AG08396 (cell line): ENCODE results near the gene HRH4.

ENCODE experiments used
- DNase-seq: peaks from one replicate; pipeline ENCODE4 v3.0.0; 2012; ENCODE audit warnings: low spot score, mixed read lengths

HRH4 gene

DNA sequence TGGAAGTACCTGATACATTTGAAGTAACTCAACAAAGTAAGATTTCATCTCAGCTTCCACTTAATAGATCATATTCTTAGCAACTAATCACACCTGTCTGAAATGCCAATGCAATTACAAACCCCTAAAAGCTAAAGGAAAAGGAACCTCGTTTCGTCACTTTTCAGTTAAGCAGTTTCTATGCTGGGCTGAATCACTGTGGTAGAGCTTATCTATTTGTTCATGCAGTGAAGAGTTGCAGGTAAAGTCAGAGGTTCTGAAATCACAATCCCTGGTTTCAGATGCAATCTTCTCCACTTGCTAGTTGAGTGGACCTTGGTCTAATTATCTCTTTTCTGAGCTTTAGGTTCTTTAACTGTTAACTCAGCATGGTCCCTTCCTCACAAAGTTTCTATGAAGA, 6.3 kb downstream of the HRH4 start:
- DNase-seq: no peak

DNA sequence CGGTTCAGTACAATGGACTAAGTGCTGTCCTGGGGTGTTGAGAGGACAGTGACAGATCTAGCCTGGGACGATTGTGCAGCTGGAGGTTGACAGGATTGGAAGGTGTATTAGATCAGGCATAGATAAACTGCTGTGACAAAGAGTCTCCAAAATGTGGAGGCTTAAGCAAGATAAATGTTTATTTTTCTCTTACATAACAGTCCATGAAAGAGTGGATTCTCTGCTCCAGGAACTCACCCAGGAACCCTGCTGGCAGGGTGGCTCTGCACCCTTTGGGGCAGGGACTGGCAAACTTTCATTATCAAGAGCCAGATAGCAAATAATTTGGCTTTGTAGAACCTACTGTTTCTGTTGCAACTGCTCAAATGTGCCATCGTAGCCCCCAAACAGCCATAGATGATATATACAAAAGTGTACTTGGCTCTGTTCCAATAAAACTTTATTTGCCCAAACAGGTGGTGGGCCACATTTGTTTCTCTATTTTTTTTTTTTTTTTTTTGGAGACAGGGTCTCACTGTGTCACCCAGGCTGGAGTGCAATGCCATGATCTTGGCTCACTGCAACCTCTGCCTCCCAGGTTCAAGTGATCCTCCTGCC, 9.7 kb downstream of the HRH4 start:
- DNase-seq: no peak

DNA sequence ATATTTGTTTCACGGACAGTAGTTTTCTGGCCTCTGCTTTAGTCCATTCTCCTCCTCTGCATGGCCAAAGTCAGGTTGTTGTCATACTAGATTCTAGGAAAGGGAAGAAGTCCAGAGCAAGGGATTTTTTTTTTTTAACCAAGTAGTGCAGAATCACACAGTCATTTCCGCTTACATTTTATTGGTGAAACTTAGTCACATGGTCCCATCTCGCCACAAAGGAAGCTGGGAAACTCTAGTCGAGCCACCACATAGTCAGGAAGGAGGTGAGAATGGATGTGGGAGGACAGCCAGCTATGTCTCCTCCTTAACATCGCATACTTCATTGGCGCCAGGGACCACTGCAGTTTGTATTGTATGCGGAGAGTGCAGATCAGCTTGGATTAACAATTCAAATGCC, 10.4 kb downstream of the HRH4 start:
- DNase-seq: no peak

DNA sequence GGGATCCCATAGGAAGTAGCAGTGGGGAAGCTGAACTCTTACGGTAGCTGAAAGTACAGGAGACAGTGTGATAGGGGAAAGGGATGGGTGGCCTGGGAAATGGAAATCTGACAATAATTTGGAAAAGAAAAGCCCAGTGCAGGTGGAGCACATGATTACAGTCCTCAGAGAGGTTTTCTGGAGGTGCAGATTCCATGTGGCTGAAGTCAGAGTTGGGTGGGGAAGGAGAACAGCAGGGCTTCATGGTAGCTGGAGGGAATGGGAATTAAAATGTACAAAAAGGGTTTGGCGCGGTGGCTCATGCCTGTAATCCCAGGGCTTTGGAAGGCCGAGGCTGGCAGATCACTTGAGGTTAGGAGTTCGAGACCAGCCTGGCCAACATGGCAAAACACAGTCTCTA, 12.2 kb downstream of the HRH4 start:
- DNase-seq: no peak

DNA sequence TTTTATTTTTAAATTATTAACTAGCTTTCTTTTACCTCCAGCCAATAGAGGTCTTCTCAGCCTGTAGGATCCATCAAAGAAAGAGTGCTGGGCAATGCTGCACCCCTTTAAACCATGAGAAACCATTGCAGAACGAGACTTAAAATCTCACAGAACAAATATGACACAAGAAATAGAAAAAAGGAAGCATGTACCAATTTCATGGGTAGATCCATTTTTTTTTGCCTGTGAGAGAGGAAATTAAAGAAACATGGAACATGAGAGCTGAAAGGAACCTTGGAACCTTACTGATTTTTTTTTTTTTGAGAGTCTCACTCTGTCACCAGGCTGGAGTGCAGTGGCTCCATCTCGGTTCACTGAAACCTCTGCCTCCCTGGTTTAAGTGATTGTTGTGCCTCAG, 14.0 kb downstream of the HRH4 start:
- DNase-seq: no peak

DNA sequence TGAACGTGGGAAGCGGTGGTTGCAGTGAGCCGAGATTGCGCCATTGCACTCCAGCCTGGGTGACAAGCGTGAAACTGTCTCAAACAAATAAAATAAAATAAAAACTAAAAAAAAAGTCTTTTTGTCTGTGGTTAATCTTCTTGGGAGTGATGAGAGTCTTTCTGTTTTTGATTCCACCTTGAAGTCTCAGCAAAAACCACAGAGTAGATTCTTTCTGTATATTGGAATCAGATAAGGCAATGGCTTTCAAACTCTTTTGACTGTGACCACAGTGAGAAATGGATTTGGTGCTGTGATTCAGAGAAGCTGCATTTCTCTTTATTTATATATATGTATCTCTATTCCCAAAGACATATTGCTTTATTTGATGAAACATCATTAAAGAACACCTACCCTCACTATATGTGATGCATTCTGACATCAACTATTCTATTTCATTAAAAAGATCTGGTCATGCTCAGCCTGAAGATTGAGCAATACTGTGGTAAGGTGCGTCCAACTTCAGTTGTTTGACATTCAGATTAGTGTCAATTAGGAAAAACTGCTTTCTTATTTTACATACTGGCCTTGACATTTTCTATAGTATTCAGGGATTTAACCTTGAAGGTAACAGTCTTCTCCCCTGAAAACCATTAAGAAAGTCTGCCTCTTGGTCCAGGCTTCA, 15.6 kb downstream of the HRH4 start:
- DNase-seq: no peak

DNA sequence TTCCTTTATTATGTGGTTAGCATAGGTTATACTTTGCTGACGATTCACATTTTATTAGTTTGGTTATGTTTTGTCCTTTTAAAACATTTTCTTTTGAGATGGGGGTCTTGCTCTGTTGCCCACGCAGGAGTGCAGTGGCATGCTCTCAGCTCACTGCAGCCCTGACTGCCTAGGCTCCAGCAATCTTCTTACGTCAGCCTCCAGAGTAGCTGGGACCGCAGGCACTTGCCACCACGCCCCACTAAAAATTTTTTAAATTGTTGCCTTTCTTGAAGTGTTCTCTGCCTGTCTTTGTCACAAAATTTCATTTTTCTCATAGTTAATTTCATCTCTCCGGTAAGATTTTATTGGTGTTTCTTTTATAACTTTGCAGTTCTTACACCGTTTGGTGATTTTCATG, 18.9 kb downstream of the HRH4 start:
- no peak for DNase-seq

DNA sequence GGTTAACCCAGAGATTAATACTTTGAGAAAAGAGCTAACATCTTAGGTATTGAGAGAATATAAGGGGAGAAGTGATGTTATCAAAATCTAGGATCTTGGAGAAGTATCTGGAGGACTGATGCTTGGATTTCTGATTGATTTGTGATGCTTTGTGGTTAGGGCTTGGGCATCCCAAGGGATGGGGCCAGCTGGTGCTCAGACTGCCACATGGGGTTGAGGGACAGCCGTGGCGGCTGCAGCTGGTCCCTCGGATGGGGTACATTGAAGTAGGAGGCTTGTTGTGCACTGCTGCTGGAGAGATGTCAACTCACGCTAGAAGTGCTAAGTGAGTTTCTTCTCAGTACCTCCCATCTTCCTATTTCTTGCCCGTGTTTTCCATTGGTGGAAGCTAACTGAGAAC, 22.4 kb downstream of the HRH4 start:
- DNase-seq: no peak

DNA sequence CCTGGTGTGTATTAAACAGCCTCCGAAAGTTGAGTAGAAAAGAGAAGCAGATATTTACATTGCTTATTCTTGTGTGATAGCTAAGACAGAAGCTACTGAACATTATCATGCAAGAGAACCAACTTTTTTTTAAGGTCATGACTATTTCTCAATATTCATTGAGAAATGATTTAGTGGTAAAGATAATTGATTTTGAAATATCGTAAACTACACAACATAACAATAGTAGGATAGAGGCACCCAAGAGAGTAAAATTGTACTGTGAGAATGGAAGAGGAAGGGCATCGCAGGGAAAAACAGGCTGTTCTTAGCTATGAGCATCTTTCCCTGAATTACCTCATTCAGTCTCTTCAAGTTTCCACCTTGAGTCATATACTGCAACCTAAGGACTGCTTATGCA, 25.2 kb downstream of the HRH4 start:
- DNase-seq: no peak

DNA sequence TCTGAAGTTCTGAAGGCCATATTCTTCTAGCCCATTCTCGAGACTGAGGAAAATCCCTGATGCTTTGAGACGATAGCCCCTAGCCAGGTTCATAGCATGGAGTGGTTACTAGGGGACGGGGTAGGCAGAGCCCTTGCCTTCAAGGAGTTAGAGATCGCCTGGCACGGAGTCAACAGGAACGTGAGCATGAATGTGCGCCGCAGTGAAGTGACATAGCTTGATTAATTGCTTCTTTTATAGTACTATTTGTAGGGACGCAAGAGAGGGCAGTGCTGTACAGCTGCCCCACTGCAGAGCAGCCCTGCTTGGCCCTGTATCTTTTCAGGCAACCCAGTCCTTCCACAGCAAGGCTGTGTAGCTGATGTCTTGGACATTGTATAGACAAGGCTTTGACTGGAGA, 26.2 kb downstream of the HRH4 start:
- no peak for DNase-seq

DNA sequence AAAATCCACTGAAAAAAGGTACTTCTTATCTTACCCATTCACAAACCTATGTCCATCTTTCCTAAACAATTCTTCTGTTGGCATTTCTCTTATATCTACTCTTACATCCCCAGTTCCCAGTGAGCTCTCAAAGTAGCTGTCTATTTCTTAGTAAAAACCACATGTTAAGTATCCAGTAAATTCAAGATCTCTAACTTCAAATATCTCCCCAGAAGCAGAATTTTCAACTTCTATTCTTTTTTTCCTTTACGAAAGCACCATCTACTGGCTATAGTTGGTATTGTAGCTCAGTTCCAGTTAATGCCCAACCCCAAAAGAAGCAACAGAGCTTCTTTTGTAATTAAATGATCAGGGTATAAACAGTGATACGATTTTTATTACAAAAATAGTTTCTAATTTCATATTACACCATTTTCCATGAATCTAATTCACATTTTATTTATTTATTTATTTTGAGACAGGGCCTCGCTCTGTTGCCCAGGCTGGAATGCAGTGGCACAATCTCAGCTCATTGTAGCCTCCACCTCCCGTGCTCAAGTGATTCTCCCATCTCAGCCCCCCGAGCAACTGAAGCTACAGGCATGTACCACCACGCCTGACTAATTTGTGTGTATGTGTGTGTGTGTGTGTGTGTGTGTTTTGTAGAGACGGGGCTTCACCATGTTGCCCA, 28.5 kb downstream of the HRH4 start:
- peak; percentile 32 for DNase-seq

DNA sequence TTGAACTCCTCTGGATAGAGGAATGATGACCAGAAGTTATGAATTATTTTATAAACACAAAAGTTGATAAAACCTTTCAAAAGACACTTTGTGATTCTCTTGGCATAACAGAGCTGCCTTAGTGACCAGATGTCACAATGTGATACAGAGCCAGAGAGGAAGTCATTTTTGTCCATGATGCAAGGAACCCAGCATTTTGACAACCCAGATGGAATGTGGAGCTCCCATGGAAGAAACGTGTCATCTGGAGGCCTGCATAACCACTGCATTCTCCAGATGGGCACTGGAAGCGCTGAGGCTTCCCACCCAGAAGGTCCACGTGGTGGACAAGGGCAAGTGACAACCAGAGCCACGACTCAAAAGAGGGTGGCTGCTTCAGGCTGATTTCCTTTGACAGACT, 30.1 kb downstream of the HRH4 start:
- peak; percentile 50 for DNase-seq

DNA sequence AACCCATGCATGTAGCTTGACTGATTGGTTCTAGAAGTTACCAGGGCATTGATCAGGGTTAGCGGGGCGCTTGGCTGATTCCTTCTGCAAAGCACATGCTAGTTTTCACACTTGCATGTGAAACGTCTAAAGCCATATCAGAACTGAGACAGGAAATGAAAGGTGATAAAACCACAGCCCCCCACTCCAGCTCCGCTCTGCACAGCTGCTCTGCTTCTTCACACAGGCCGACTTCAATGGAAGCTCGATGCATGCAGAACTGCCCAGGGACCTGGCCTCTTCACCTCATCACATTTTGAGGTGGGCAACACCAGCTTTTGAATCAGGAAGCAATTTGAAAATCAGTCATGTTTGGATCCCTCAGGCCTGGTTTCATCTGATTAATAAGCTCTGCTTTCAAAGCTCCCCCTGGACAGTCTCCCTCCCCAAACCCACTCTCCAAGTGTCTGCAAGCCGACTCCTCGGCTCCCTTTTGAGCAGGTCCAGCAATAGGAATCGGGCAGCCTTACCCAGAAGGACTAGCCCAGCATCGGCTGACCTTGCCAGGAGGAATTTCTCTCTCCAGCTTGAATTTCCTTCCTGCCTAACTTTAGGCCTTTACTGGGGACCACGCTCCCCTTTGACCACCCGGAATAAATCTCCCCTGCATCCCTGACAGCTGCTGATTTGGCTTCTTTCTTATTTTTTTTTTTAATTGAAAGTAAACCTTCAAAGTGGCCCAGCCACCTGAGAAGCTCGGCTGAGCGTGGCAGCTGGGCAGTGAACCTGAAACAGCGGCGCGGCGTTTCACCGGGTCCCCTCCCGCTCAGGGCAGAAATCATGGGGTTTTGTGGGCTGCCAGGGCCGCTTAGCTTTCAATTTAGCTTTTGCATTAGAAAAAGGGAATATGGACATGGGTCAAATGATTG, 31.7 kb downstream of the HRH4 start:
- DNase-seq: no peak

DNA sequence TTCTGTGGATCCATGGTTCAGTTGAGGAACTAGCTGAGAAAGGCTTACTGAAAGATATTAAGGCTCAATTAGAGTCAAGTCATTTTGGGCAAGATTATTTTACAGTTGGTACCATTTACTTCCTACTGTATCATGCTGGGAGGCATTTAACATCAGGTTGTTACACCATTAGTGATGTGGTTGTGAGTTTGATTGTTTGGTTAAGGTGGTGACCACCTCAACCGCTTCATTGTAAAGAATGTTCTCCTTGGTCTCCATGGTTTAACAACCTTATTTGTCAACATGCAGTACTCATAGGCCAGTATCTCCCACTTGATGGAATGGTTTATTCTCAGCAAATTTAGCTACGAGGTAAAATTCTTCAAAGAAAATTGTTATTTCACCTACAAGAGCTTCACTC, 34.1 kb downstream of the HRH4 start:
- no peak for DNase-seq

DNA sequence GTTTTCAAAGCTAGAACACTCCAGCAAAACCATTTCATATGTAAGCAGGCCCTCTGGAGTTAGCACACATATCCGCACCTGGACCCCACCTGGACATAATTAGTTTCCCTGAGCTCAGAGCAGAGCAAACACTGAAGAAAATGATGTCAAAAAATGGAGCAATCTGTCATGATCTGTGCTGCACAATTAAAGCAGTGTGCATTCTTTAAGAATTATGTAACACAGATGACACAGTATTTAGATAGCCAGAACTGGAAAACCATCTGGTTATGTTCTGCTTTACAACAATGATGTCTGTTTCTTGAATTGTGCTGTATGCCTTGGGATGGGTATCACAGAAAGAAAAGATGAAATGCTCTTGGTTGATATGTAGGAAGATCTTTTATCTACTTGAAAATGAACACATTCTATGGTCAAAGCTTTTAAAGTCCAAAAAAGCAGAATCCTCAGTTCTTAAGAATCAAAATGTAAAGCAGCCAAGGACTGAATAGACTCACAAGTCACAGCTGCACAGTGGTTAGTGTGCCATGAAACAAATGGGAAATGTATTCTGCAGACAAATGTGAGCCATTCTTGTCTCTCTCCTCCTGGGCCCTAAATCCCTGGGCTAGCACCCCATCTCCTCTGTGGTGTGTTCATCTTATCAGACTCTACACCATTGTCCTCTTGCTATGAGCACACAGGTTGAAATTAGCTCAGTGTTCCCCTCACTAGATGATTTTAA, 36.8 kb downstream of the HRH4 start:
- DNase-seq: peak; percentile 51

DNA sequence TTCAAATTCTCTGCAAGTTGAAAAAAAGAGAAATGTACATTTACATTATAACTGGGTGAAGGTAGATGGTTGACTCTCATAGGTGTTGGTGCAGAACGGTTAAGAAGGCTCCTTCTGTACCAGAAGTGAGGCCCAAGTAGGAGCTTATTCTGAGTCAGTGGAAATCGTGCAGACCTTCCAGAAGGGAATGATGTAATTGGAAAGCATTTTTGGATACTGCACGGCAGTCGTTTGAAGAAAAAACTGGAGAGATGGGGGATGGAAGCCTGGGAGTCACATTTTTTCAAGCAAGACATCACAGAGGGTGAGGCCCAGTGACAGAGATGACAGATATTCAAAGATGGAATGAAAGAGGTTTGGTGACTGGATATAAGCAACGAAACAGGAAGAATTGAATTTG, 39.4 kb downstream of the HRH4 start:
- DNase-seq: peak; percentile 52

DNA sequence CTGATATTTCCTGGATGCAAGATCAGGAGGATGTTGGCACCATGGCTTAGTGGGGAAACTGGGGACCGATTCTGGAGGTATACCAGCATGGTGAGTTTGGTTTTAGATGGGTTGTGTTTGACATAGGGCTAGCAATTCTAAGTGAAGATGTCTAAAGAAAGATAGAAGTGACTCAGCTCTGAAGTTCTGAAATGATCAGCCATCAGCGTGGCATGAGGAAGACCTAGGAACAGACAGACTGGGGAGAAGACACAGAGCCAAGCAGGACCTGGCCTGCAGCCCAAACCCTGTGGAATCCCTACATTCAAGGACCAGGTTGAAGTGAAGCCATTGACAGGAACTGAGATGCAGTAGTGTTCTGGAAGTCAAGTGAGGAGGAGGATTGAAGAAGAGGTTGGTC, 39.8 kb downstream of the HRH4 start:
- no peak for DNase-seq

DNA sequence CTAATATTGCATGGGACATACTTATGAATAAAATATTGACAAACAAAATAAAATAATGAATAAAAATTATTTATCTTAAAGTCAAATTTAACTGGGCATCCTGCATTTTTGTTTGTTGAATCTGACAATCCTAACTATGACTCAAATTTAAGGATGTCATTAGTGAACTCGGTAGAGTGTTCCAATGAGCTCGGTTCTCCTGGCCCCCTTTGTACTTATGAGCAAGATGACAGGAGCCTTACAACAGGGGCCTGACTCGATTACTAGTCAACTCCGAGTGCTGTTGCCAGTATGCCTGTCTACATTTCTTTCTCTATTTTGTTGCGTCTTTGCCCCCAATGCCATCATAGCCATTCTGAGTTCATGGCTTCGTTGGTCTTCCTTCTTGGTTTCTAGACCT, 40.3 kb downstream of the HRH4 start:
- no peak for DNase-seq

DNA sequence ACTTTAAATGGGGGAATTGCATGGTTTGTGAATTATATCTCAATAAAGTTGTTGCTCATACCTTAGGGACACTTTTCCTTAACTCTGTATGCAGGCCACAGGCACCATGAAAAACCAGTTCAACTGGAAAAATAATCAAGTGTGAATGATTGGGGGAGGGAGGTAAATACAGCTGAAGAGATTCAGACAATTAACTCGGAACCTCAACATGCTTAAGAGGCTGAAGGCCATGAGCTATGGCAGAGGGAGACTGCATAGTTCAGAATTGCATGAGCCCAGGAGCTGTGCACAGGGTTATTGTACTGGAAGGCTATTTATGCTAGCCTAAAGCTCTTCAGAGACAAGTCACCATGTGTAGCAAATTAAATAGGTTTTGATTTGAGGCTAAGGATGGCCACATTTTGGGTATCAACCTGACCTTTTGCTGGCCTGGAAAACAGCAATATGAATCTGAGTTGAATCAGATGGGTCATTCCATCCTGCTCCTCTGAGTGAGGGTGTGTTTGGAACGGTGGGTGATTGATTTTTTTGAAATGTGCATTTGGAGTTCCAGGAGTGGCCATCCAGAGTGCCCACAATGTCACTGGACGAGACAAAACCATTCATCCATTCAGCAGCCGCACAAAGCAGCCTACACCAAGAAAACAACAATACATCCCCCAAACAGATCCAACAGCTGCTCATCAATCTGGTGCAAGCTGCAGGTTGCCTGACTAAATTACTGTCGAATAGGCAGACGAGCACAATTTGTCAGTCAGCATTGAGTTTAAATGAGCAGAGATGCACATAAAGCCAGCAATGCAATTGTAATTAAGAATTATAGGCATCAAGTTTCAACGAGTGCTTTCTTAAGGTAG, 42.5 kb downstream of the HRH4 start:
- DNase-seq: no peak

DNA sequence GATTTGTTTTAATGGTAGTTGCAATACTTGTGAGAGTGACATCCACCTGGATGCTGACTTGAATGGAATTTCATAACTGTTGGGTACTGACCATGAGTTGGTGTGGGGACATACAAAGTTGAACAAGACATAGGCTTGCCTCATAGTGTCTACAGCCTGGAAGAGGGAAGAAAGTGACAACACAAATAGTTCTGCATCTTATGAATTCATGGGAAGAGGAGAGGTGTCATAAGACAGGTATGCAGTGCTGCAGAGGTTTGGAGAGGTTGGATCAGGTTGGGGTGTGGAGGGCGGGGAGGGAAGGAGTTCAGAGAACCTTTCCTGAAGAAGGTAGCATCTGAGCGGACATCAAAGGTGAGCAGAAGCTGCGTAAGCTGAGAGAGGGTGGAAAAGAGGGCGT, 44.0 kb downstream of the HRH4 start:
- DNase-seq: no peak

DNA sequence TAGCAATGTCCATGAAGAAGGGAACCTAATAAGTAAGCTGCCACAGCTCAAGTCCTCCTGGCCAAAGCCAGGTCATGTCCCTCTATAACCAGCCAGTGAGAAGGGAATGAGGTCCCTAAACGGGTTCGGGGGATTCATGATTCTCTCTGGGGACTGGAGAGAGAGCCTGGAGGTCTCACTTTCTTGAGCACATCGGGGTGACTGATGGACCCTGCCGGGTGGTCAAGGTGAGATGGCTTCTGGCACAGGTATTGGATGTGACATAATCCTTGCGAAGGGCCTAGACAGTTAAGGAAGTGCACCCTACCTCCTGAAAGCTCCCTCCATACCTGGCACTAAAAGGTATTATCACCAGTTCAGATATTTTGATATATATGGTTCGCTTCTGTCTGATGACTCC, 45.7 kb downstream of the HRH4 start:
- no peak for DNase-seq
